ENCODE results near the gene CYP2A7.
"Not testable (repeated sequence)": the region's sequence is repeated elsewhere in the genome, so short reads cannot be mapped to it uniquely, and the experiment has no call there.

The CYP2A7 gene

GRCh38 chr19:40882062-40882461 lies at the start of gene CYP2A7:
Gene CYP2A7, minus strand, starts transcription at chr19:40882231. Its CDS starts 21 bp downstream, at chr19:40882210.
- in situ Hi-C loops (cut with HindIII; ENCODE audit: low sequenced_read_pairs), result not testable (repeated sequence)

GRCh38 chr19:40930799-40931198 lies 48.8 kb upstream of the CYP2A7 start:
- in situ Hi-C loops (cut with HindIII; ENCODE audit: low sequenced_read_pairs), result not testable (repeated sequence)

DNA sequence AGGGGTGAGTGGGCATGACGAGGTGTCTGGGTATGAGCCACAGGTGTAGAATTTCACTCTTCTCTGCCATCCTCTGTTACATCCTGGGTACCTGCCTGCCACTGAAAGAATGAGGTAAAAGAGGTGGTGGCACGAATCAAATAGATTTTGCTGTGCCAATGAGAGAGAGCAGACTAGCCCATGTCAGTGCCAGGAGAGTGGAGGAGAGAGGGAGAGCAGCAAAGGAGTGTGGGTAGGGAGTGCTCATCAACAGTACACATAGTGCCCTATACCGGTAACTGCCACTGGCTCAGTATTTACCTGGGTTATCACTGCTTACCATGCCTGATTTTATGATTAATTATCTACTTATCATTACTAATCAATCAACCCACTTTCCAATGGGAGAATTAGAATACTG lies 47.9 kb upstream of the CYP2A7 start:
- in situ Hi-C loops (cut with HindIII; ENCODE audit: low sequenced_read_pairs), result not testable (repeated sequence)

DNA sequence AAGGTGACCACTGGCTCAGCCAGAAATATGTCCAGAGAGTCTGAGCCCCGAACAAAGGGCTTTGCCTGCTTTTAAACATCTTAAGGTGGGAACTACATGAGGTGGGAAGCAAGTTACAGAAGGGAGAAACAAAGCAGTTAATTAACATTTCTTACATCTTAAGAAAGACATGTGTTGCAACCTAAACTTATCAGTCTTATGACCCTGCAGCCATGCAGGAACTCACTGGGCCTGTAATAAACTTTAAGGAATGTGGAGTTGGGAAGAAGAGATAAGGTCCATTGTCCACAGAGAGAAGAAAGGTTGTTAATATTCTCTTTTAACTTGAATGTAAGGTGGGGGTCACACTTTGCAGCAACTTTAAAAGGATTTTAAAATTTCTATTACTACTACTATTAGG lies 46.8 kb upstream of the CYP2A7 start:
- in situ Hi-C loops (cut with HindIII; ENCODE audit: low sequenced_read_pairs), result no loop called here

- in situ Hi-C loops (cut with HindIII; ENCODE audit: low sequenced_read_pairs), result no loop called here
Measured at GRCh38 chr19:40927567-40927966, 45.5 kb upstream of the CYP2A7 start.

- in situ Hi-C loops (cut with HindIII; ENCODE audit: low sequenced_read_pairs), result not testable (repeated sequence)
Measured at GRCh38 chr19:40926276-40926675, 44.2 kb upstream of the CYP2A7 start.

GRCh38 chr19:40923934-40924391 lies 41.9 kb upstream of the CYP2A7 start:
- in situ Hi-C loops (cut with HindIII; ENCODE audit: low sequenced_read_pairs), result no loop called here

DNA sequence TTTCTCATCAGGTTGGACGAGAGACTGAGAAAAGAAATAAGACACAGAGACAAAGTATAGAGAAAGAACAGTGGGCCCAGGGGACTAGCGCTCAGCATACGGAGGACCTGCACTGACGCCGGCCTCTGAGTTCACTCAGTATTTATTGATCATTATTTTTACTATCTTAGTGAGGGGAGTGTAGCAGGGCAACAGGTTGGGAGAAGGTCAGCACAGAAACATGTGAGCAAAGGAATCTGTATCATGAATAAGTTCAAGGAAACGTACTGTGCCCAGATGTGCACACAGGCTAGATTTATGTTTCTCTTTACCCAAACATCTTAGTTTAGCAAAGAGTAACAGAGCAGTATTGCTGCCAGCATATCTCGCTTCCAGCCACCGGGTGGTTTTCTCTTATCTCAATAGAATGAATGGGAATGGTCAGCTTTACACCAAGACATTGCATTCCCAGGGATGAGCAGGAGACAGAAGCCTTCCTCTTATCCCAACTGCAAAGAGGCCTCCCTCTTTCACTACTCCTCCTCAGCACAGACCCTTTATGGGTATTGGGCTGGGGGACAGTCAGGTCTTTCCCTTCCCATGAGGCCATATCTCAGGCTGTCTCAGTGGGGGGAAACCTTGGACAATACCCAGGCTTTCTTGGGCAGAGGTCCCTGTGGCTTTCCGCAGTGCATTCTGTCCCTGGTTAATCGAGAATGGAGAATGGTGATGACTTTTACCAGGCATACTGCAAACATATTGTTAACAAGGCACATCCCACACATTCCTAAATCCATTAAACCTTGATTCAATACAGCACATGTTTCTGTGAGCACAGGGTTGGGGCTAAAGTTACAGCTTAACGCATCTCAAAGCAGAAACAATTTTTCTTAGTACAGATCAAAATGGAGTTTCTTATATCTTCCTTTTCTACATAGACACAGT lies 40.5 kb upstream of the CYP2A7 start:
- in situ Hi-C loops (cut with HindIII; ENCODE audit: low sequenced_read_pairs), result not testable (repeated sequence)

- in situ Hi-C loops (cut with HindIII; ENCODE audit: low sequenced_read_pairs), result no loop called here
Measured at GRCh38 chr19:40921005-40921897, 39.2 kb upstream of the CYP2A7 start.

DNA sequence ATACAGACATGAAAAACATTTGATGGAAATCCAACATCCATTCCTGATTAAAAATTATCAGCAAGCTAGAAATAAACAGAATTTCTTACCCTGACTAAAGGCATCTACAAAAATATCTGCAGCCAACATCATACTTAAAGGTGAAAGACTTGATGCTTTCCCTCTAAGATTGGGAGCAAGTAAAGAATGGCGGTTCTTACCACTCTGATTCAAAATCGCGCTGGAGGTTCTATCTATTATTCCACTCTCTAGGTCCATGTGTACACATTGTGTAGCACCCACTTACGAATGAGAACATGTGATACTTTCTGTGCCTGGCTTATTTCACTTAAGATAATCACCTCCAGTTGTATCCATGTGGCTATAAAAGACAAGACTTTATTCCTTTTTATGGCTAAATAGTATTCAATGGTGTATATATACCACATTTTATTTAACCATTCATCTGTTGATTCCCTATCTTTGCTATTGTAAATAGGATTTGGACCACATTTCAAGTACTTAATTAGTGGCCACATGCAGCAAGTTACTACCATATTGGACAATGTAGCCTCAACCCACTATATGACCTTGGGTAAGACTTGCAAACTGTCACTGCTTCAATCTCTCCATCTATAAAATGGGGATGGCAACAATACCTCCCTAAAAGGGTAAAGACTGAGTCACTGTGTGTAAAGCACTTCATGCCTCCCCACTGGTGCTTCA lies 38.4 kb upstream of the CYP2A7 start:
- in situ Hi-C loops (cut with HindIII; ENCODE audit: low sequenced_read_pairs), result no loop called here

DNA sequence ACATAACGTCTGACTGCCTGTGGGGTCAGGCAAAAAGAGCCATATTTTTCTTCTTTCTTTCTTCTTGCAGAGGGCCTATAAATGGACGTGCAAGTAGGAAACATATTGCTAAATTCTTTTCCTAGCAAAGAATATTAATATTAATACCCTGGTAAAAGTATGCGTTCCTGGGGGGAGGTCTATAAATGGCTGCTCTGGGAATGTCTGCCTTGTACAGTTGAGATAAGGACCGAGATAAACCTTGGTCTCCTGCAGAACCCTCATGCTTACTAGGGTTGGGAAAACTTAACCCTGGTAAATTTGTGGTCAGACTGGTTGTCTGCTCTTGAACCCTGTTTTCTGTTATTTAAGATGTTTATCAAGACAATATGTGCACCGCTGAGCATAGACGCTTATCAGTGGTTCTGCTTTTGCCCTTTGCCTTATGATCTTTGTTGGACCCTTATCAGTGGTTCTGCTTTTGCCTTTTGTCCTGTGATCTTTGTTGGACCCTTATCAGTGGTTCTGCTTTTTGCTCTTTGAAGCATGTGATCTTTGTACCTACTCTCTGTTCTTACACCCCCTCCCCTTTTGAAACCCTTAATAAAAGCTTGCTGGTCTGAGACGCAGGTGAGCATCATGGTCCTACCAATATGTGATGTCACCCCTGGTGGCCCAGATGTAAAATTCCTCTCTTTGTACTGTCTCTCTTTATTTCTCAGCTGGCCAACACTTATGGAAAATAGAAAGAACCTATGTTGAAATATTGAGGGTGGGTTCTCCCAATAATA lies 37.7 kb upstream of the CYP2A7 start:
- in situ Hi-C loops (cut with HindIII; ENCODE audit: low sequenced_read_pairs), result not testable (repeated sequence)

GRCh38 chr19:40918303-40918702 lies 36.3 kb upstream of the CYP2A7 start:
- in situ Hi-C loops (cut with HindIII; ENCODE audit: low sequenced_read_pairs), result not testable (repeated sequence)

- in situ Hi-C loops (cut with HindIII; ENCODE audit: low sequenced_read_pairs), result no loop called here
Measured at GRCh38 chr19:40908976-40909375, 26.9 kb upstream of the CYP2A7 start.

DNA sequence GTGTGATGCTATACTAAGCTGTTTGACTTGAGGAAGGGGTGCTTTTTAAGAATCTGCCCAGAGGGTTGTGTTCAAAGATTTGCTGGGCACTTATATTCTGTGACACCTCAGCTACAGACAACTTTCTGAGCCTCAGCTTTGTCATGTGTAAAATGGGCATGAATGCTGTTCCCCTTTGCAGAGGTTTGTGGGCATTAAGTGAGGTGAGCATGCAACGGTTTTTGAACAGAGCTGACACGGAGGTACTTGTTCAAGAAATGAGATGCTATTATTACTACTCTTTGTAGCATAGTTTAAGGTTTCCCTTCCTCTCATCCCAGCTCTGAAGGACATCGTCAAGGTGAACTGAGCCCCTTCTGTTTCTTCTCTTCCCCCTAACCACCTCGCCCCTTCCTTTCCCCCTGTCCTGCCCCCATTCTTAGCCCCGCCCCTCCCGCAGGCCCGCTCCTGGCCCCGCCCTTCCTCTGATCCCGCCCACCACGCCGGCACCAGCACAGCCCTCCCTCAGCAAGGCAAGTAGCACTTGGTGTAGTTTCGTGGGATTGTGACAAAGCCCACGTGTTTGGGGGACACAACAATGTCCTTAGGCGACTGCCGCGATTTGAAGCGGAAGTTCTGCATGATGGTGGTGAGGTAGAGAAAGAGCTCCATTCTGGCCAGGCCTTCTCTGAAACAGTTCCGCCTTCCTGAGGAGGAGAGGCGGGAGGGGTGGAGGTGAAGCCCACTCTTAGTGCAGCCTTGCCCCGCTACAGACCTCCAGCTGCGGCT lies 26.1 kb upstream of the CYP2A7 start:
- in situ Hi-C loops (cut with HindIII; ENCODE audit: low sequenced_read_pairs), result no loop called here

DNA sequence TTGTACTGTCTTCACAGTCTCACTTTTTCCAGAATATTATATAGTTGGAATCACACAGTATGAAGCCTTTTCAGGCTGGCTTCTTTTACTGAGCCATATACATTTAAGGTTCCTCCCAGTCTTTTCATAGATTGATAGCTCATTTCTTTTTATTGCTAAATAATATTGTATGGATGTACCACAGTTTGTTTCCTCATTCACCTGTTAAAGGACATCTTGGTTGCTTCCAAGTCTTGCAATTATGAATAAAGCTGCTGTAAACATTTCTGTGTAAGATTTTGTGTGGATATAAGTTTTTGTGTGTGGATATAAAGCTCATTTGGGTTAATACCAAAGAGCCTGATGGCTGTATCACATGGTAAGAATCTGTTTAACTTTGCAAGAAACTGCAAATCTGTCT lies 24.5 kb upstream of the CYP2A7 start:
- in situ Hi-C loops (cut with HindIII; ENCODE audit: low sequenced_read_pairs), result no loop called here

DNA sequence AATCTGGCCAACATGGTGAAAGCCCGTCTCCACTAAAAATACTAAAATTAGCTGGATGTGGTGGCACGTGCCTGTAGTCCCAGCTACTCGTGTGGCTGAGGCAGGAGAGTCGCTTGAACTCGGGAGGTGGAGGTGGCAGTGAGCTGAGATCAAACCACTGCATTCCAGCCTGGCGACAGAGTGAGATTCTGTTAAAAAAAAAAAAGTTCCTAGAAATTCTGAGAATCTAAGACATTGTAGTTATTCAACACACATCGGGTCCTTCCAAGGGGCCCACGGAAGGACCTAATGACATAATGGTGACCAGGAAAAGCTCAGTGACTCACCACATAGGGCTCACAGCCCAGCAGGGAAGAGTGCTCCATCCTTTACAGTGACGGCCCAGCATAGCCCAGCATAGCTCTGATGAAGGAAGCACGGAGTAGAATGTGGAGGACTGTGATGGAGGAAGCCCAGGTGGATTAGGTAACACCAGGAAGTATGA lies 22.7 kb upstream of the CYP2A7 start:
- in situ Hi-C loops (cut with HindIII; ENCODE audit: low sequenced_read_pairs), result not testable (repeated sequence)

GRCh38 chr19:40901975-40902750 lies 20.1 kb upstream of the CYP2A7 start:
- in situ Hi-C loops (cut with HindIII; ENCODE audit: low sequenced_read_pairs), result not testable (repeated sequence)

- in situ Hi-C loops (cut with HindIII; ENCODE audit: low sequenced_read_pairs), result not testable (repeated sequence)
Measured at GRCh38 chr19:40900521-40900920, 18.5 kb upstream of the CYP2A7 start.
